ENCODE measurements around the gene MAPK8IP1.

GRCh38 chr11:45900916-45901617, 15.6 kb downstream of the MAPK8IP1 start:
- TF ChIP-seq POLR2A (IDR thresholded peaks at IDR 0.05; ENCODE audit: low read length) (no peak), GATA1 (IDR thresholded peaks at IDR 0.05; ENCODE audit: low read depth, low read length) (no peak)

Measured in erythroblast (primary cell).